Endodermal cell (in vitro differentiated cells): ENCODE results near the gene DUOX1. TPM values are rescaled to one million over a fixed set of nuclear protein-coding genes. Genes with fewer than 3 reads are reported as not detected.

Experiments used
- DNase-seq: peaks from one replicate; pipeline ENCODE4 v3.0.0-alpha.2; 2017
- H3K27ac ChIP-seq: 2 replicates; pipeline ENCODE4 v1.5.1; 2013; ENCODE audit warnings: mild to moderate bottlenecking, low read depth, low read length, moderate library complexity
- H3K27me3 ChIP-seq: 2 replicates; pipeline ENCODE4 v1.6.1; 2013; ENCODE audit warnings: mild to moderate bottlenecking, low read length, moderate library complexity; ENCODE audit not compliant: insufficient read depth, control insufficient read depth, poor library complexity, severe bottlenecking
- H3K36me3 ChIP-seq: 2 replicates; pipeline ENCODE4 v1.7.0; 2013; ENCODE audit warnings: mild to moderate bottlenecking, low read length, moderate library complexity; ENCODE audit not compliant: control insufficient read depth, insufficient read depth
- H3K4me1 ChIP-seq: one replicate; pipeline ENCODE4 v1.7.0; 2013; ENCODE audit warnings: low read length; ENCODE audit not compliant: control insufficient read depth, insufficient read depth
- H3K4me3 ChIP-seq: 2 replicates; pipeline ENCODE4 v1.5.1; 2013; ENCODE audit warnings: mild to moderate bottlenecking, low read length, moderate library complexity
- H3K9ac ChIP-seq: 2 replicates; pipeline ENCODE4 v1.6.1; 2013; ENCODE audit warnings: mild to moderate bottlenecking, low read length, moderate library complexity; ENCODE audit not compliant: poor library complexity, severe bottlenecking; ENCODE audit errors: extremely low read depth
- H3K9me3 ChIP-seq: 2 replicates; pipeline ENCODE4 v1.6.1; 2013; ENCODE audit warnings: mild to moderate bottlenecking, low read length, moderate library complexity; ENCODE audit not compliant: control insufficient read depth
- H3K27ac Mint-ChIP-seq: 2 replicates; pipeline ENCODE4 v1.8.0; 2020; ENCODE audit warnings: mixed read lengths
- H3K27me3 Mint-ChIP-seq: 2 replicates; pipeline ENCODE4 v1.8.0; 2021; ENCODE audit warnings: mild to moderate bottlenecking, mixed read lengths; ENCODE audit not compliant: insufficient read depth
- H3K36me3 Mint-ChIP-seq: 2 replicates; pipeline ENCODE4 v1.8.0; 2020; ENCODE audit warnings: low read depth, mixed read lengths
- H3K4me1 Mint-ChIP-seq: 2 replicates; pipeline ENCODE4 v1.8.0; 2020; ENCODE audit warnings: mixed read lengths
- H3K4me3 Mint-ChIP-seq: 2 replicates; pipeline ENCODE4 v1.8.0; 2020; ENCODE audit warnings: mild to moderate bottlenecking, moderate library complexity, mixed read lengths
- H3K9me3 Mint-ChIP-seq: 2 replicates; pipeline ENCODE4 v1.8.0; 2020; ENCODE audit warnings: mild to moderate bottlenecking, mixed read lengths
- WGBS, 2 experiments: methylation state at CpG; one replicate each; pipeline versions ENCODE4 v1.1.5 to v1.1.7; 2013; ENCODE audit warnings: missing lambda C conversion rate in 2 of 2, mixed read lengths in 1 of 2; ENCODE audit not compliant: insufficient coverage in 1 of 2, insufficient read length in 1 of 2; 5-methylcytosine and 5-hydroxymethylcytosine counted together
- total RNA-seq, 2 donors: library from RNA; stranded (reverse); fragmentation: NEBNext Ultra II Directional in 1 of 2; extraction: Animal tissue kit (Norgen Biotek cat#: 25700) in 1 of 2; gene quantifications; 2 replicates in 1 of 2; 3 replicates in 1 of 2; pipeline ENCODE4 v1.2.1, GENCODE V29; 2021
- TF ChIP-seq, protein P1 (sequence below): fragments of 200-600 bp; sonication (generic); conservative IDR thresholded peaks from 2 replicates; pipeline ENCODE4 v1.5.0; 2021; ENCODE audit warnings: antibody characterized with exemption, mild to moderate bottlenecking

The DUOX1 gene
- total RNA-seq, 2 donors from 2014 or later, result 1.2 to 1.9 TPM

DNA sequence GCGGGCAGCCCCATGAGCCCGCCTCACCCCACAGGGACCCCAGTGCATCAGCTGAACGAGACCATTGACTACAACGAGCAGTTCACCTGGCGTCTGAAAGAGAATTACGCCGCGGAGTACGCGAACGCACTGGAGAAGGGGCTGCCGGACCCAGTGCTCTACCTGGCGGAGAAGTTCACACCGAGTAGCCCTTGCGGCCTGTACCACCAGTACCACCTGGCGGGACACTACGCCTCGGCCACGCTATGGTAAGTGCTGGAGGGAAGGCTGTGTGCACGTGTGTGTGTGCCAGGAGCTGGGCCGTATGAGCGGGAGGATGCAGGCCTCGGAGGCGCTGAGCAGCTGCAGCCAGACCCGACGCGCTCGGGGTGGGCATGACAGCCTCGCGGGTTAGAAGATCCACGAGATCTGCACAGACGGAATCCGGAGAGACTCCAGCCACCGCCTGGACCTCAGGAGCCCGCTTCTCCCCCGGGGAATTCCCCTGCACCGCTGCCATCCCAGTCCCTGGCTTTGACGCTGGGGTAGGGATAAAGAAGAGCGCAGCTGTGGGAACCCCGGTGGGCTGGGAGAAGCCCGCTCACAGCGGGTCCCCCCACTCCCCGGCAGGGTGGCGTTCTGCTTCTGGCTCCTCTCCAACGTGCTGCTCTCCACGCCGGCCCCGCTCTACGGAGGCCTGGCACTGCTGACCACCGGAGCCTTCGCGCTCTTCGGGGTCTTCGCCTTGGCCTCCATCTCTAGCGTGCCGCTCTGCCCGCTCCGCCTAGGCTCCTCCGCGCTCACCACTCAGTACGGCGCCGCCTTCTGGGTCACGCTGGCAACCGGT lies 13.1 kb upstream of the DUOX1 start:
- Histone ChIP-seq H3K4me1 (no peaks in the 10 kb centered on the region), H3K27me3 (peaks cover 87% of the 10 kb centered on the region), H3K4me3 (no peak overlapping the region), H3K9me3 (no peaks in the 10 kb centered on the region), H3K36me3 (no peaks in the 10 kb centered on the region), H3K27ac (no peak overlapping the region), H3K9ac (no peak overlapping the region)
- Mint-ChIP-seq H3K36me3 (no peaks in the 10 kb centered on the region), H3K27me3 (peaks cover 91% of the 10 kb centered on the region), H3K4me3 (no peak overlapping the region), H3K27ac (no peak overlapping the region), H3K9me3 (peaks cover 7% of the 10 kb centered on the region), H3K4me1 (peaks cover 16% of the 10 kb centered on the region)
- TF ChIP-seq, protein P1, sequence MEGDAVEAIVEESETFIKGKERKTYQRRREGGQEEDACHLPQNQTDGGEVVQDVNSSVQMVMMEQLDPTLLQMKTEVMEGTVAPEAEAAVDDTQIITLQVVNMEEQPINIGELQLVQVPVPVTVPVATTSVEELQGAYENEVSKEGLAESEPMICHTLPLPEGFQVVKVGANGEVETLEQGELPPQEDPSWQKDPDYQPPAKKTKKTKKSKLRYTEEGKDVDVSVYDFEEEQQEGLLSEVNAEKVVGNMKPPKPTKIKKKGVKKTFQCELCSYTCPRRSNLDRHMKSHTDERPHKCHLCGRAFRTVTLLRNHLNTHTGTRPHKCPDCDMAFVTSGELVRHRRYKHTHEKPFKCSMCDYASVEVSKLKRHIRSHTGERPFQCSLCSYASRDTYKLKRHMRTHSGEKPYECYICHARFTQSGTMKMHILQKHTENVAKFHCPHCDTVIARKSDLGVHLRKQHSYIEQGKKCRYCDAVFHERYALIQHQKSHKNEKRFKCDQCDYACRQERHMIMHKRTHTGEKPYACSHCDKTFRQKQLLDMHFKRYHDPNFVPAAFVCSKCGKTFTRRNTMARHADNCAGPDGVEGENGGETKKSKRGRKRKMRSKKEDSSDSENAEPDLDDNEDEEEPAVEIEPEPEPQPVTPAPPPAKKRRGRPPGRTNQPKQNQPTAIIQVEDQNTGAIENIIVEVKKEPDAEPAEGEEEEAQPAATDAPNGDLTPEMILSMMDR, result no peak
- DNase-seq, result no peak
- WGBS, 2 experiments, result 90 to 94% methylated on average over 55 to 65 of the region's 65 CpGs

GRCh38 chr15:45117308-45118130 lies 12.3 kb upstream of the DUOX1 start:
- peaks cover 10% of the 10 kb centered on the region for H3K4me1 Mint-ChIP-seq
- no peaks in the 10 kb centered on the region for H3K36me3 Mint-ChIP-seq
- no peaks in the 10 kb centered on the region for H3K9me3 ChIP-seq
- no peak overlapping the region for H3K4me3 Mint-ChIP-seq
- H3K9ac ChIP-seq, result no peak overlapping the region
- DNase-seq, result no peak
- no peaks in the 10 kb centered on the region for H3K36me3 ChIP-seq
- H3K4me3 ChIP-seq, result no peak overlapping the region
- no peaks in the 10 kb centered on the region for H3K4me1 ChIP-seq
- peaks cover 89% of the 10 kb centered on the region for H3K27me3 Mint-ChIP-seq
- TF ChIP-seq, protein P1, result no peak
- peaks cover 85% of the 10 kb centered on the region for H3K27me3 ChIP-seq
- no peak overlapping the region for H3K27ac ChIP-seq
- H3K27ac Mint-ChIP-seq, result no peak overlapping the region
- WGBS, 2 experiments, result 86 to 88% methylated on average over 19 to 33 of the region's 33 CpGs
- H3K9me3 Mint-ChIP-seq, result peaks cover 7% of the 10 kb centered on the region

DNA sequence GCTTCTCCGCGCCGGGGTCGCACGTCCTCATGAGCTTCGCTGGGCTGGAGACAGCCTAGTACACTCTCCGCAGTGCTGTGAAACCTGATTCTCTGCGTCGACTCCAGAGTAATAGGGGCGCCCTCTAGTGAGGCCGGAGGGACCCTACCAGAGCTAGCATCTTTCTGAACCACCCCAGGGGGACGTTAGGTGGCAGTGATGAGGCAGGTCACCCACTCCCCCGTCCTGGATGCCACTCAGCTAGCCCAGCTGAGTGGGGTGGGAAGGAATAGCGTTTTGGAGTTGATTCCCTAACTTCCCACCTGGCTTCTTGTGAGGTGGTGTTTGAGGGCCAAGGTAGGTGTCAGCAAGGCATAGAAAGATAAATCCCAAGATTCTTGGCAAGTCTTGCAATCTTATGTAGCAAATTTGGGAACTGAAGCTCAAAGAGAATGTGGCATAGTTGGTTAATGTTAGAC lies 11.6 kb upstream of the DUOX1 start:
- Mint-ChIP-seq H3K27me3 (peaks cover 89% of the 10 kb centered on the region), H3K9me3 (peaks cover 7% of the 10 kb centered on the region), H3K4me1 (peaks cover 7% of the 10 kb centered on the region), H3K36me3 (no peaks in the 10 kb centered on the region), H3K27ac (no peak overlapping the region), H3K4me3 (no peak overlapping the region)
- no peaks in the 10 kb centered on the region for H3K9me3 ChIP-seq
- no peak overlapping the region for H3K9ac ChIP-seq
- H3K27ac ChIP-seq, result no peak overlapping the region
- WGBS, 2 experiments, result 6 to 11% methylated on average over 11 to 14 of the region's 14 CpGs
- no peaks in the 10 kb centered on the region for H3K4me1 ChIP-seq
- no peak overlapping the region for H3K4me3 ChIP-seq
- peak; percentile 97 for DNase-seq
- TF ChIP-seq, protein P1, result peak; percentile 99
- H3K27me3 ChIP-seq, result peaks cover 85% of the 10 kb centered on the region
- H3K36me3 ChIP-seq, result no peaks in the 10 kb centered on the region
